ENCODE results near the gene TNXB.
"Not testable (repeated sequence)": the region's sequence is repeated elsewhere in the genome, so short reads cannot be mapped to it uniquely, and the experiment has no call there.

DNA sequence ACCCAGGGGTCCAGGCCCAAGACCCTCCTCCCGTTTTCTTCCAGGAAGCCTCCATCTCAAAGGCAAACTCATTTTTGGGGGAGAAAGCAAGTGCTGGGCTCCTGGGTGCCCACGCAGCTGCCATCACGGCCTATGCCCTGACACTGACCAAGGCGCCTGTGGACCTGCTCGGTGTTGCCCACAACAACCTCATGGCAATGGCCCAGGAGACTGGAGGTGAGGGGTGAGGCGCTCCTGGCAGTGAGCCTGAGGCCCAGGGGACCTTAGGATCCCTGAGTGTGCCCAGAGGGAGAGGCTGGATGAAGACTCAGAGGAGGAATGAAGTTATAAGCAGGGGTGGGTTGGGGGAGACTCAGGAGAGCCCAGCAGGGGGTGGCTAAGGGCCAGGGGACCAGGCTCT lies 112.8 kb downstream of the TNXB start:
- TF ChIP-seq CTCF (conservative IDR thresholded peaks at IDR 0.05); ZFX (IDR thresholded peaks at IDR 0.05): not testable (repeated sequence)

Measured in C4-2B (cell line).